T-helper 9 cell (primary cell): ENCODE data around the gene KIF1A.

Experiments
- DNase-seq: peaks from one replicate; pipeline ENCODE4 v3.0.0-alpha.2; 2020

Gene KIF1A

GRCh38 chr2:240819126-240819857 is 727 bp downstream of the KIF1A start:
- DNase-seq = no peak

- DNase-seq = no peak
Measured at GRCh38 chr2:240818293-240819125, 1.5 kb downstream of the KIF1A start.

GRCh38 chr2:240817496-240818292 is 2.3 kb downstream of the KIF1A start:
- no peak for DNase-seq

GRCh38 chr2:240816584-240817495 is 3.2 kb downstream of the KIF1A start:
- DNase-seq = no peak

GRCh38 chr2:240815761-240816583 is 4.0 kb downstream of the KIF1A start:
- DNase-seq = no peak

- DNase-seq = no peak
Measured at GRCh38 chr2:240814946-240815760, 4.9 kb downstream of the KIF1A start.

- DNase-seq = no peak
Measured at GRCh38 chr2:240814280-240814679, 5.7 kb downstream of the KIF1A start.

- no peak for DNase-seq
Measured at GRCh38 chr2:240813231-240813921, 6.6 kb downstream of the KIF1A start.

- no peak for DNase-seq
Measured at GRCh38 chr2:240812721-240813120, 7.3 kb downstream of the KIF1A start.

- DNase-seq = no peak
Measured at GRCh38 chr2:240812301-240812680, 7.7 kb downstream of the KIF1A start.

GRCh38 chr2:240811346-240812300 is 8.4 kb downstream of the KIF1A start:
- DNase-seq = no peak

GRCh38 chr2:240810621-240811020 is 9.4 kb downstream of the KIF1A start:
- no peak for DNase-seq

GRCh38 chr2:240810199-240810598 is 9.8 kb downstream of the KIF1A start:
- DNase-seq = no peak

GRCh38 chr2:240809276-240809675 is 10.7 kb downstream of the KIF1A start:
- DNase-seq = no peak

GRCh38 chr2:240806459-240806858 is 13.6 kb downstream of the KIF1A start:
- DNase-seq = no peak

GRCh38 chr2:240806006-240806405 is 14.0 kb downstream of the KIF1A start:
- DNase-seq = no peak

GRCh38 chr2:240803191-240803590 is 16.8 kb downstream of the KIF1A start:
- no peak for DNase-seq

GRCh38 chr2:240799033-240799820 is 20.8 kb downstream of the KIF1A start:
- no peak for DNase-seq
